GM21786 (cell line): ENCODE results near the gene CHD5.

Source experiments
- ATAC-seq: cut with Tn5 transposase; IDR thresholded peaks from one replicate; pipeline ENCODE4 v1.9.1; 2021; ENCODE audit not compliant: unreplicated experiment

Gene CHD5

DNA sequence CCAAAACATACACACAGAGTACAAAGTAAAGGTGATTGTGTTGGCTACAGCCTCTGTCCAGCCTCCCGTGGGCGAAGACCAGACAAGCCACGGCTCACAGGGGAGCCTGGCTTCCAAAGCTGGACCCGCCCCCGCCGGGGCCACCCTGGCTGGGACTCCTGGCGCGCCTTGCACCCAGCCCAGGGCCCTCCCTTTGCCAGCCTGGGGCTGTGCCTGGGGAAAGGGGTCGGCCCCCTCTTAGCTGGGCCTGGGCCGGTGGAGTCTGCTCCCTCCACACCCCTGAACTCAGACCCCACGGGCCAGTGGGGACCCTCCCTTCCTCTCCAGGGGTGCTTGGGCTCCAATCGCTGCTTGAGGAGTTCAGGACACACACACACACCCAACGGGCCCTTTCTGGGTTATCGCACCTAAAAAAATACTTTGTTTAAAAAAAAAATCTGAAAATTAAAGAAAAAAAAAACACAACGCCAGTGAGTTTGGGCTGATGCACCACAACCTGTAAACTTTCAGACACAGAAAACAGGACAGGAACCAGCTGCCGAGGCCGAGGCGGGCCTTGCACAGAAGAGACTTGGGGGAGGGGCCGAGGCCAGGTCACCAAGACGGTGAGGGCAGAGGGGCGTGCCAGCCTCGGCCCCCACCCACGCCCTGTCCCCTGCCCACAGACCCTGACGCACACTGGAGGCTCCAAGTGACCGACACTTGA, 78.1 kb downstream of the CHD5 start:
- ATAC-seq: no peak

DNA sequence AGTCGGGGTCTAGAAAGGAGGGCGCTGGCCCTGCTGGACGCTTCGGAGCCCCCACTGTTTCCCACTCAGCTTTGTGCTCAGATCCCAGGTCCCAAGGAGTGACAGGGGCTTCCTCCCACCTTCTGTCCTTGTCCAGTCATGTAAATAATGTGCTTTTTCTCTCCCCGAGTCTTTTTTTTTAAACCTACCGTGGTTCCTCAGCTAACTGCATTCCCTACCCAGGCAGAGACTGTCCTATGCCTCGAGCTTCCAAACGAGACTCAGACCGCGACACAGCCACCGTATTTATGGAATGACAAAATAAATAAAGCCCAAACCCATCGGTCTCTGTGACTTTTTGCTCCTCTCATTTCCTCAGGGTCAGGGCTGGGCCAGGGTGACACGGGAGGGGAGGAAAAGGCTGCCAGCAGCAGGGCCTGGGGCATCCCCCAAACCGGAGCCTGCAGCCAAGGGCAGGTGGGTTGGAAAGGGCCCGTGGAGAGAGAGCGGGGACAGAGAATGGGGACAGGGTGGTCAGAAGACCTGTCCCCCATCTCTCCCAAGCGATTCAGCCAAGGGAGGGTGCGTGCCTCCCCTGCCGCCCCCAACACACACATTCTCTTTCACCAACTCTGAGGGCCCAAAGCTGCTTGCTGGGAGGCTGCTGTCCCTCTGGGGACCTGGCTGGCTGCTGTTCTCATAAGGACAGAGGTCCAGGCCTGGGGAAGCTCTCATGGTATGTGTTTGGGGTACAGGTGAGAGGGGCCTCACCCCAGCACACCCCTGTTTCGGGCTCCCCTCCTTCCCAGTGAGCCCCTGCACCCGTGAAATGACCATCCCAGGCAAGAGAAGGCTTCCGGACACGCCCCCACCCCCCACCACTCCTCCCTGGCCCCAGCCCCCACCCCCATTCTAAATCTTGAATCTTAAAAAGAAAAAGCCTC, 79.0 kb downstream of the CHD5 start:
- ATAC-seq: no peak

DNA sequence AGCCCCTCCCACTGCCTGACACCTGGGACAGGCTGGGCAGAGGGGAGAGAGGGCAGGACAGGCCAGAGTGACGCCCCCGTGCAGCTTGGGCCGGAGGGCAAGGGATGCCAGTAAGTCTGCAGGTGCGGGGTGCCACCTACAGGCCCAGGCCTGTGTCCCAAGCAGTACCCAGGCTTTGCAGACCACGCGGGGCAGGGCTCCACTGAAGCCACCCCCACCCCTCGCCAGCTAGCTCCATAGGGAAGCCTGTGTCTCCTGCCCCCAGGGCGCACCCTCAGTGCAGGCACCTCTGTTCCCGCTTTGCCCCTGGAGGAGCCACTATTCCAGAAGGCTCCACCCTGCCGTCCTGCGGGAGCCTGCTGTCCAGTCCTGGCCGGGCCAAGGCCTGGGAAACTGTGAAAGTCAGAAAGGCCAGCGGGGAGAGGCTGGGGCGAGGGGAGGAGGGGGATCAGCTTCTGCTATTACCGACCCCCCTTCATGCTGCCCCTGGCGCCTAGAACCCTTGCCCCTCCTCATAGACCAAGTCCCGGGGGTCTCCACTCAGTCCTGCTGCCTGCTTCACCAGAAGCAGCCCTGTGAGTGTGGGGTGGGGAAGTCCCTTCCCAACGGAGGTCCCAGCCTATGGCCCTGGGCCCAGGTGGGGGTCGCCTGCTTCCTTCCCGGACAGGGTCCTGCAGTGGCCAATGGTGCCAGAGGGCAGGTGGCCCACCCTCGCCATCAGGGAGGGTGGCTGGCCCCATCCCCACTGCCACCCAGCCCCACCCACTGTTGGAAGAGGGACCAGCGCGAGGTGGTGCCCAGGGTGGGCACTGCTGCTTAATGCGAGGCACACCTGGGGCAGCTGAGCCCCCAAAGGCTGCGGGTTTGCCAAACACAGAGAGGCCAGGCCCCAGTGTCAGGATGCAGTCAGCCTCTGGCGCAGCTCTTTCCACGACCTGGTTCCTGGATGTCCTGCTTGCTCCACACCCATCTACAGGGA, 80.0 kb downstream of the CHD5 start:
- no peak for ATAC-seq

DNA sequence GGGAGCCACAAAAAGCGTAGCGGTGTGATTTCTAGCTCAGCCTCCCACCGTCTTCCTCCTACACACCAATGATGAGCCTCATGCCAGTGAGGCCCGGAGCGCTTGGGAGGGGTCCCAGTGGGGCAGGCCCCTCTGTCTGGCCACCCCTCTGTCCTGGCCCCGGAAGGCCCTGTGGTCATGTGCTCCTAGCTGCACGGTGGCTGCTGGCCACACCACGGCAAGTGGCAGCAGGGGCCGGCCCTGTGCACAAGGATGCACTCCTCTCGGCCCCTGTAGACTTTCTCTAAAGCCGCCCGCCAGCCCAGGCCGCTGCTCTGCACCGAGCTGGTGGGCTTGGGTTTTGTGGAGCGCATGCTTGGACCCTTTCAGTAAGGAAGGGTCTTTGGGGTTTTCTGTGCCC, 80.8 kb downstream of the CHD5 start:
- no peak for ATAC-seq

DNA sequence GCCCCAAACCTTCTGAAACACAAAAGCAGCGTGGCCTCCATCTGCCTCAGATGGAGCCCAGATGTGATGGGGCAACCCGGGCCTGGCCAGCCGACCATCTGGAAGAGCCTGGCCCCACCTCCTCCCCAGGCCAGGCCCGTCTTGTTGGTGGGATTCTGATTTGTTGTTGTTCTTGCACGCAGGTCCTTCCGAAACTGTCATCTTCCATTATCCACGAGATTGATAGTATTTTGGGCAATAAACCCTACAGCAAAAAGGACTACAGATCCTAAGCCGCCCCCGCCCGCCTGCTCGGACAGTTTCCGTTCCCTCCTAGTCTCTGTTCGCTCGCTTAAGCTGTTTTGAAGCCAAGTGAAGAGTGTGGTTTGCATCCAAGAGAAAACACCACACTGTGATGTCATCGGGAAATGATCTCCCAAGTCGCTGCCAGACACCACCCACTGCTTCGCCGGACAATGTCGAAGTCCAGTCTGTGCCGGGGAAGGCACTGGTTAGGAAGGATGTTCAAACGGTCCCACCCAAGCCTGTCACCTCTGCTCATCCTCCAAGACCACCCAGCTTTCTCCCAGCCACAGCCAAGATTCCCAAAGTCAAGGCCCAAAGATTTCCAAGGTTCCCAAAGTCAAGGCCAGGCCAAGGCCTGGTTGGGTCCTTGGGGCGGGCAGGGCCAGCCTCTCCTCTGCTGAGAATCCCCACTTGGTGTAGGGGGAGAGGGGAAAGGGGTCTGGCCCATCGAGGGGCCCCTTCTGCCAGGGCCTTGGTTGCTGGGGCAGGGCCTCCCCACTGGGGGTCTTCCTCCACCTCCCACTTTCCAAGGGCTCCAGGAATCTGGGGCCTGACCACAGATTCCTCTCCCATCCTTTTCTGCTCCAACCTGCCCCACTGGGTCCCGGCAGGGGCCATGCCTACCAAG, 81.6 kb downstream of the CHD5 start:
- ATAC-seq: no peak

DNA sequence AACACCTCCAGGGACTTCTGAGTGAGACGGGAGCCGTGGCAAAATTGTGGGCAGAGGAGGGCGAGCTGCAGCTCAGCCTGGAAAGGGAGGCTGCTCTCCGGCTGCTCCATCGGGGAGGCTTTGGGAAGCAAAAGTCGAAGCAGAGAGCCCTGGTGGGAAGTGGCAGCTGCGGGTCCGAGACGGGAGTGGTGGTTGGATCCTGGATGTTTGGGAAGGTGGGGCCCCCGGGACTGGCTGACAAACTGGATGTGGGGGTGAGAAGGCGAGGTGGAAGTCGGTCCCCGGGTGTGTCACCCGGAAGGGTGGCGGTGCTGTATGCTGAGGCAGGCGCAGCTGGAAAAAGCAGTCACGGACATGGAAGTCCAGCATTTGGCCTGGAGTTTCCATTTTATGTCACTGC, 82.3 kb downstream of the CHD5 start:
- no peak for ATAC-seq

DNA sequence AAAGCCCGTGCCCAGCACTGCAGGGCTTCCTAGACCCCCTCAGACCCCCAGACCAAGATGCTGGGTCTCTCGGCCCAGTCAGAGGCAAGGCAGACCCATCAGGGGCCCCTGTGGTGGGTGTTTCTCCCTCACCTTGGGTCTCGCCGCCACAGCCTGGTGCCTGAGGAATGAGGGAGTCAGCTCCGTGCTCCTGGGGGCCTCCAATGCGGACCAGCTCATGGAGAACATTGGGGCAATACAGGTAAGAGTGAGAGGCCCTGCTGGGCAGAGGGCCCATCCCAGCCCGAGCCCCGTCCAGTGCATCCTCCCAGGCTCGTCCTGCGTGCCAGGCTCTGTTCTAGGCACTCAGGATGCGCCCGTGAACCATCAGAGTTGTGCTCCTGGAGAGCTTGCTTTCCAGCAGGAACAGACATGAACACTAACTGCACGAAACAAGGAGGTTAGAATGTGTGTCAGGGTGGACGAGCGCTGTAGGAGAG, 83.0 kb downstream of the CHD5 start:
- ATAC-seq: no peak

DNA sequence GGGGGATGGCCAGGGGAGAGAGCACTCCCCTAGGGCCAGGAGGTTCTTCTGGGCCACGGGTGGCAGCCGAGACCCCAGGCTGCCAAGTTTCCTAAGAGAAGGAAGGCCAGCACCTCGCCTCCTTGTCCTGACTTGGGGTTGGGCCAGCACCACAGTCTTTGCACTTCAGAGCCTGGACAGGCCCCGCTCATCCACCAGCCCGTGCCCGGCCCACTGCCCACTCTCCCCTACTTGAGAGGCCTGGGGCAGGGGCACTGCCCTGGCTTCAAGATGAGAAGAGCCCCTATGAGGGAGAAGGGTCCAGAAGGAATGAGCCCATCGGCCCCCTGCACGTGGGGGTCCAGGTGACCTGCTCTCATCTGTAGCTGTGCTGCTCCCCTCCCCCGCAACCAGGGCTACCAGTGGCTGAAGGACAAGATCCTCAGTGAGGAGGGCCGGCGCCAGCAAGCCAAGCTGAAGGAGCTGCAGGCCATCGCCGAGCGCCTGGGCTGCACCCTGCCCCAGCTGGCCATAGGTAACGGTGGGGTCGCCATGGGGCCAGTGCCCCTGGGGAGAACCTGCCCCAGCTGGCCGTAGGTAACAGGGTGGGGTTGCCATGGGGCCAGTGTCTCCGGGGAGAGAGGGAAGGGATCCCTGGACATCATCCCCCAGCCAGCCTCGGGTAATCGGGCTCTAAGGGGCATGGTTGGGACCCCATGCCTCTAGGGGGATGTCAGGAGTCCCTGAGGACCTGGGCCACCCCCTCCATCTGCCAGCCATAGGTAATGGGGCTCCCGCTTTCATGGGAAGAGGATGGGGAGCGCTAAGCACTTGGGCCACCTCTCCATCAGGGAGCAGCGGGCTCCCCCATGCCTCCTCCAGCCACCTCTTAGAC, 83.6 kb downstream of the CHD5 start:
- no peak for ATAC-seq

DNA sequence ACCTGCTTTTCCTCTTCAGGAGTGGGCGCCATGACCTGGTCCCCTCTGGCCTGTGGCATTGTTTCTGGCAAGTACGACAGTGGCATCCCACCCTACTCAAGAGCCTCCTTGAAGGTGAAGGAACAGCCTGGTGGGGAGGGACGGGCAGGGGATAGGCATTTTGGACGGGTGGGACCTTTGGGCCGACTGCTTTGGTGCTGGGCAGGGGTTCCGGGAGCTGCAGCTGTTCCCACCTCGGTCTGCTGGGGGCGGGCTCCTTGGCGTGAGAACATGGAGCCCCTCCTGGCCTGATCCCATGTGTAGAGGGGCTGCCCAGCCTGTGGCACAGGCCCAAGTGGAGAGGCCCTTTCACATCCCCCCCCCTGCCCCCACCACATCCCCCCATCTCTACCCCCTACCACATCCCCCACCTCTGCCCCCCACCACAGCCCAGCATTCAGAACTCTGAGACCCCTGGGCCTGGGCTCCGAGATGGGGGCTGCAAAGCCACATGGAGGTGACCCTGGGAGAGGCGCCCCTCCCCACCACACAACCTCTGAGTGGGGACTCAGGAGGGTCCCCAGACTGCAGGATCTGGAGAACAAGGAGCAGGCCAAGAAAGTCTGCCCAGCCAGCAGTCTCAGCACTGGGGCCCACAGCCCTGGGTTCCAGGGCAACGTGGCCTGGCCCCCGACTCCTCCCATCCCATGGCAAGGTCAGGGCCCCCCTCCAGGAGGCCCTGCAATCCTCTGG, 84.4 kb downstream of the CHD5 start:
- no peak for ATAC-seq

DNA sequence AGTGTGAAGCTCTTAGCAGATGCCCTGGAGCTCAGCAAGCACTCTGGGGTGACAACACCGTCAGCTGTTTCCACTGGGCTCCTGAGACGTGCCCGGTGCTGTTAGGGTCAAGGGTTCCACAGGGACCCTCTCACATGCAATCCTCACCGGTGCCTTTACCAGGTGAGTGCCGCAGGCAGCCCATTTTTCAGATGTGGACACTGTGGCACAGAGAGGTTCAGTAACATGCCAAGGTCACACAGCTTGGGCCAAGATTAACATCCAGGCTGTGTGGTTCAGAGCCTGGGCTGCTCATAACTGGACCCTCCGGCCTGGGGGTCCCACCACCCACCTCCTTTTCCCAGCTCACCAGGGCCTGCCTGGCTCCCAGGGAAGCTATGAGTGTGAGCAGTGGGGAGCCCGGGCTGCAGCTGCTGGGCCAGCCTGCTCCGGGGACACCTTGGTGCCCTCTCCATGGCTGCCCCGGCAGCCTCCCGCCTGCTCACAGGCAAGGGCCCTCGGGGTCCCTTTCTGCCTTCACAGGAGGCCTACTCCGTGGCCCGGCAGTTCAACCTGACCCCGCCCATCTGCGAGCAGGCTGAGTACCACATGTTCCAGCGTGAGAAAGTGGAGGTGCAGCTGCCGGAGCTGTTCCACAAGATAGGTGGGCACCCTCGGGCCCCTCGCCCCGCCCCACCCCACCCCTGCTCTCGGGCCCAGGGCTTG, 85.2 kb downstream of the CHD5 start:
- ATAC-seq: no peak

DNA sequence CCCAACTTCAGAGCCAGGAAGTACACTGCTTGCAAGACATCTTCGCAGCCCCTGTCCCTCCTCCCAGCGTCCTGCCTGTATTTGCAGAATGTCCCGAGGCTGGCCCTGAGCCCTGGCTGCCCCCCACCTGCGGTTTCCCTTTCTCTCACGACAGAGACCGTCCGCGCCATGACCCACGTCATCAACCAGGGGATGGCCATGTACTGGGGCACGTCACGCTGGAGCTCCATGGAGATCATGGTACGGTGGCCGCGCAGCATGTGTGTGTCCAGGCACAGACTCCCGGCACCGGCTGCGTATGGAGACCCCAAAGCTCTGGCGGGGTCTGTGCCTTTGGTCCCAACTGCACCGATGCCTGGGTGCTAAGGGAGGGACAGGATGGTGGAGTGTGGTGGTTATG, 85.9 kb downstream of the CHD5 start:
- no peak for ATAC-seq

DNA sequence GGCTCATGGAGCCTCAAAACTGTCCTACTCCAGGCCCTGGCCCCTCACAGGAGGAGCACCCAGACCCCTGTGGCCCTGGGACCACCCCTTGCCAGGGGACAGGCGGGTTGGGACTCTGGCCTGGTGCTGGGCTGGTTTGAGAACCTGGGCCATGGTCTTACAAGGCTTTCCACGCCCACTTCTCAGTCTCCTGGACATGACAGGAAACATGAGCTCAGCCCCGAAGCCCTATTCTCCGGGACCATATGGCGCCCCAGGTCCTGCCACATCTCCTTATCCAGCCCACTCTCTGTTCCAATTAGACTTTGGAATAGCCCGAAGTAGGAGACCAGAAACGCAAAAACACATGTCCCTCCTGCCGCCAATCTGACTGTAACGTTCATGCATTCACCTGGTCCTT, 86.5 kb downstream of the CHD5 start:
- ATAC-seq: no peak

DNA sequence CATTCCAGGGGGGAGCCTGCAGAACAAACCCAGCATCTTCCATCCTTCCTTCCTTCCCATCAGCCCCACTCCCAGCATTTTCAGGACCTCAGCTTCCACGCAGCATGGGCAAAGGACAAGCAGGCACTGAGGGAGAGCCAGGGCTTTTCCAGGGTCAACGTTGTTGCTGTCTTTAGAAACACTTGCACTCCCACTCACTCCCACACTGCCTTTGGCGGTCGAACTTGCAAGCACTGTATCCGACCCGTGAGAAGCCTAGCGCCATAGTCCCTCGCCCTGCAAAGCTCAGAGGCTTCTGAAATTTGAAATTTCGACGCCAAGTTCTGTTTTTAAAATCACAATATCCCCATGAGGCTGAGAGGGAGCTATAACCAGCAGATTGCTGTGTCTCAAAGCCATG, 87.0 kb downstream of the CHD5 start:
- ATAC-seq: no peak

DNA sequence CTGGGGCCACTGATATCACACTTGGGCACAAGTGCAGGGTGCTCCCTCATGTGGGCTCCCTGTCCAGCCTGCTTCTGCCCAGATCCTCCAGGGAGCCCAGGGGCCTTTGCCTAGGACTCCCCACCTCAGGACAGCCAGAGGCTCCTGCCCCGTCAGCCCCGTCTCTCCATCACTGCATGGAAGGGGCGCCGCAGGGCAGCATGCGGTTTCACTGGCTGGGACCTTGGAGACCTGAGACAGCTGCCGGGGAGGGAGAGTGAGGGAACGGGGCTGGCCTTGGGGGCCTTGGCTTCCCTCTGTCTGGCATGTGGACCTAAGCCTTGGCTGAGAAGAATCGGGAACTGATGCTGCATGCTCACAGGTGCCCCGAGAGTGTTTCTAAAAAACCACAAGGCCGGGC, 87.9 kb downstream of the CHD5 start:
- no peak for ATAC-seq

DNA sequence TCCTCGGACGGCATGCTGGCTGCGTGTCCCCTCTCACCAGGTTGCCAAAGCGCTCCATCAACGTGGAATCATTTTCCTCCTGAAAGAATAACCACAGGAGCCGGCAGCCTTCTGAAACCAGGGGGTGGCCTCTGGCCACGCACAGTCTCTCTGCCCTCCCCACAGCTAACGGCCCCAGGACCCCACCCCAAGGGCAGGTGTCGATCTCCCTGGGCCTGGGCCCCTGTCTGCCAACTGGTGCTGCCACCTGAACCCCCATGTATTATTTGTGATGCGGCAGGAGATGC, 88.4 kb downstream of the CHD5 start:
- no peak for ATAC-seq

DNA sequence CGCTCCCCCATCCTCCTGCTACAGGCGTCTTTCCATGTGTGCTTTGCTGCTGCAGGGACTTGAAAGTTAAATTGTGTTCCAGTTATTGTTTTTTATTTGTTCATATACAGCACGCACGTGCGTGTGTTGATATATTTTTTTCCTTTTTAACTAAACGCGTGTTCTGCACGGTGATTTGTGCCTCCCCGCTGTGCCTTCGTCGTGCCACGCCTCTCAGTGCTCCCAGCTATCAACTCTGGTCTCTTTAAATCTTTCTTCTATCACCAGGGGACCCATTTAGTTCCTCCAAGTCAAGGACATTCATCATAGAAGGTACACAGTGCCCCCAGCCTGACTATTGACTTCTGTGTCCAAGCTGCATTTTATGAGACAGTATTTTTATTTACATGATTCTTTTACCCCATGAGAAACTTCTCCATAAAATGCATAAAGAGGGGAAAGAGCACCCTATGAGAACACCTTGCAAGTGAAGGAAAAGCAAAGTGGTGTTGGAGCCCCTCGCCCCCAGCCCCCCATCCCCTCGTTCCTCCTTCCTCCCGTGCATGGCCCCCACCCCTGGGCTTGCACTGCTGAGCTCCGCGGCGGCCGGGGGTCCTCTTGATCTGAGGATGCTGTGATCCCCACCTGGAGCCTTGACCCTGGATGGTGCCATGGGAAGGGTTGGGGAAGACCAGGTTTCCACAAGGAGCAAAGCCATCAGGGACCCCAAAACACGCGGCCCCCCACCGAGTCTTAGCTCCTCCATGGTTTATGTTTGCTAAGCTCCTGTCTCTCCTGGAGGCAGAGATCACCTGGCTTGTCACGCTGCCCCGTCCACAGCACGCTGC, 88.9 kb downstream of the CHD5 start:
- ATAC-seq: no peak

DNA sequence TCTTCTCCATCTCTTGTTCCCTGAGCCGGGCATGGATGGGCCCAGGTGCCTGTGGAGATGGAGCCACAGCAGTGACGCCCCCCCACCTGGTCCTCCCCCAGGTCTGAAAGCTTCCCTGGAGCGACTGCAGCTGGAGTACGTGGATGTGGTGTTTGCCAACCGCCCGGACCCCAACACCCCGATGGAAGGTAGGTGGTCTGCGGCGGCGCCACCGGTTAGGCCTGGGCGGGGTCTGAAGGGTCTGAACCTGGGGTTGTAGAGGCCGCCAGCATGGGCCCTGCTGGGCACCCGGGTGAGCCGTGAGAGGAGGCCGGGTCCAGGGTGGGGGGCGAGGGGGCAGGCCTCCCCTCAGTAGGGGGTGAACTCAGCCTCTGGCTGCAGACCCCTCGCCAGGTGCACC, 89.8 kb downstream of the CHD5 start:
- ATAC-seq: no peak
